HepG2 (cell line): Measurements from ENCODE around the gene CADM3. TPM values are rescaled to one million over a fixed set of nuclear protein-coding genes. Genes with fewer than 3 reads are reported as not detected.

ENCODE experiments used
- ATAD3A ChIP-seq: sonication (generic); formaldehyde crosslinking; IDR thresholded peaks from 2 replicates; pipeline ENCODE4 v1.4.0; 2020; ENCODE audit warnings: missing genetic modification reagents
- BRF2 ChIP-seq: sonication (generic); formaldehyde crosslinking; IDR thresholded peaks from 2 replicates; pipeline ENCODE4 v1.8.1; 2022; ENCODE audit warnings: mild to moderate bottlenecking, missing genetic modification reagents
- CHD4 ChIP-seq: fragments of 200-600 bp; sonication (generic); IDR thresholded peaks from 2 replicates; pipeline ENCODE4 v1.7.0; 2017; ENCODE audit warnings: mild to moderate bottlenecking, low read length, borderline replicate concordance
- NR1H2 ChIP-seq: sonication (generic); formaldehyde crosslinking; IDR thresholded peaks from 2 replicates; pipeline ENCODE4 v1.8.1; 2022; ENCODE audit warnings: low read depth, missing genetic modification reagents, borderline replicate concordance
- RELA ChIP-seq: sonication (generic); formaldehyde crosslinking; IDR thresholded peaks from 2 replicates; pipeline ENCODE4 v1.4.0; 2020; ENCODE audit warnings: missing genetic modification reagents
- REST ChIP-seq, 2 experiments: IDR thresholded peaks; 2 replicates each; pipeline ENCODE4 v1.6.1; 2011 to 2012; ENCODE audit warnings: low read length in 2 of 2, borderline replicate concordance in 1 of 2, low read depth in 1 of 2, mild to moderate bottlenecking in 1 of 2, moderate library complexity in 1 of 2
- U2AF2 ChIP-seq: fragments of 200-400 bp; formaldehyde crosslinking; IDR thresholded peaks from 2 replicates; pipeline ENCODE4 v1.6.1; 2017; ENCODE audit warnings: low read depth, mild to moderate bottlenecking, low read length
- ZNF350 ChIP-seq: sonication (generic); formaldehyde crosslinking; IDR thresholded peaks from 2 replicates; pipeline ENCODE4 v1.4.0; 2020; ENCODE audit warnings: mild to moderate bottlenecking, low read depth, missing genetic modification reagents, borderline replicate concordance
- polyA plus RNA-seq, 8 experiments: library from polyadenylated mRNA; depleted of rRNA in 3 of 8; stranded (reverse) in 7 of 8; unstranded in 1 of 8; fragments of >200 nt; fragmentation: Illumina TruSeq in 4 of 8; extraction: Trizol in 4 of 8; gene quantifications; 2 replicates each; pipeline versions ENCODE4 v1.2.1 to v1.2.3, GENCODE V29; 2011 to 2016; ENCODE audit warnings: low read depth in 4 of 8, missing spikeins in 1 of 8, mixed read lengths in 1 of 8; ENCODE audit not compliant: insufficient read depth in 1 of 8
- total RNA-seq, 5 experiments: library from RNA; depleted of rRNA; stranded (reverse); fragments of >200 nt; fragmentation: Illumina TruSeq; extraction: Trizol; gene quantifications; 2 replicates each; pipeline ENCODE4 v1.2.3, GENCODE V29; 2016; ENCODE audit warnings: low read depth in 1 of 5
- TF ChIP-seq, protein P1 (sequence below), 2 experiments: fragments of 450-650 bp in 1 of 2; sonication (generic) in 1 of 2; formaldehyde crosslinking in 1 of 2; IDR thresholded peaks; 2 replicates each; pipeline versions ENCODE4 v1.6.1 to v1.8.0; 2016 to 2022; ENCODE audit warnings: antibody characterized with exemption in 1 of 2, mild to moderate bottlenecking in 1 of 2, missing genetic modification reagents in 1 of 2
- TF ChIP-seq, protein P2 (sequence below): IDR thresholded peaks from 2 replicates; pipeline ENCODE4 v1.6.1; 2016; ENCODE audit warnings: missing genetic modification reagents, missing compliant biosample characterization

Gene CADM3
- total and polyA plus RNA-seq, 2 of the 13 experiments (the other 11 are each of a cell fraction or from before 2014, with no cell fraction given), result not detected

- TF ChIP-seq, protein P1, sequence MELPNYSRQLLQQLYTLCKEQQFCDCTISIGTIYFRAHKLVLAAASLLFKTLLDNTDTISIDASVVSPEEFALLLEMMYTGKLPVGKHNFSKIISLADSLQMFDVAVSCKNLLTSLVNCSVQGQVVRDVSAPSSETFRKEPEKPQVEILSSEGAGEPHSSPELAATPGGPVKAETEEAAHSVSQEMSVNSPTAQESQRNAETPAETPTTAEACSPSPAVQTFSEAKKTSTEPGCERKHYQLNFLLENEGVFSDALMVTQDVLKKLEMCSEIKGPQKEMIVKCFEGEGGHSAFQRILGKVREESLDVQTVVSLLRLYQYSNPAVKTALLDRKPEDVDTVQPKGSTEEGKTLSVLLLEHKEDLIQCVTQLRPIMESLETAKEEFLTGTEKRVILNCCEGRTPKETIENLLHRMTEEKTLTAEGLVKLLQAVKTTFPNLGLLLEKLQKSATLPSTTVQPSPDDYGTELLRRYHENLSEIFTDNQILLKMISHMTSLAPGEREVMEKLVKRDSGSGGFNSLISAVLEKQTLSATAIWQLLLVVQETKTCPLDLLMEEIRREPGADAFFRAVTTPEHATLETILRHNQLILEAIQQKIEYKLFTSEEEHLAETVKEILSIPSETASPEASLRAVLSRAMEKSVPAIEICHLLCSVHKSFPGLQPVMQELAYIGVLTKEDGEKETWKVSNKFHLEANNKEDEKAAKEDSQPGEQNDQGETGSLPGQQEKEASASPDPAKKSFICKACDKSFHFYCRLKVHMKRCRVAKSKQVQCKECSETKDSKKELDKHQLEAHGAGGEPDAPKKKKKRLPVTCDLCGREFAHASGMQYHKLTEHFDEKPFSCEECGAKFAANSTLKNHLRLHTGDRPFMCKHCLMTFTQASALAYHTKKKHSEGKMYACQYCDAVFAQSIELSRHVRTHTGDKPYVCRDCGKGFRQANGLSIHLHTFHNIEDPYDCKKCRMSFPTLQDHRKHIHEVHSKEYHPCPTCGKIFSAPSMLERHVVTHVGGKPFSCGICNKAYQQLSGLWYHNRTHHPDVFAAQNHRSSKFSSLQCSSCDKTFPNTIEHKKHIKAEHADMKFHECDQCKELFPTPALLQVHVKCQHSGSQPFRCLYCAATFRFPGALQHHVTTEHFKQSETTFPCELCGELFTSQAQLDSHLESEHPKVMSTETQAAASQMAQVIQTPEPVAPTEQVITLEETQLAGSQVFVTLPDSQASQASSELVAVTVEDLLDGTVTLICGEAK (IDR thresholded peaks at IDR 0.05), result no peak
- TF ChIP-seq, protein P1 (CRISPR knock-in tag; IDR thresholded peaks at IDR 0.05), result peak; percentile 37; the same call in 1 of the 2 replicates
- TF ChIP-seq ZNF350 (CRISPR knock-in tag) (no peak), CHD4 (no peak), RELA (no peak), REST (IDR thresholded peaks at IDR 0.05; ENCODE audit: borderline replicate concordance in 1 of 2, low read depth in 1 of 2, low read length in 2 of 2) (peak; percentile 90 to 99), BRF2 (0 out of 2 replicates have a peak, but pooled peaks have one; percentile 48), U2AF2 (no peak), NR1H2 (CRISPR knock-in tag) (no peak), ATAD3A (CRISPR knock-in tag) (peak; percentile 82; the same call in 1 of the 2 replicates)
- TF ChIP-seq, protein P2, sequence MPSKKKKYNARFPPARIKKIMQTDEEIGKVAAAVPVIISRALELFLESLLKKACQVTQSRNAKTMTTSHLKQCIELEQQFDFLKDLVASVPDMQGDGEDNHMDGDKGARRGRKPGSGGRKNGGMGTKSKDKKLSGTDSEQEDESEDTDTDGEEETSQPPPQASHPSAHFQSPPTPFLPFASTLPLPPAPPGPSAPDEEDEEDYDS (CRISPR knock-in tag), result peak; percentile 67; the same call in 1 of the 2 replicates
Observed at GRCh38 chr1:159177272-159177907, 6.0 kb downstream of the CADM3 start (continued).
